Gastrocnemius medialis (tissue), 4 donors: ENCODE measurements around the gene DBNDD1.

ENCODE experiments used
- CTCF ChIP-seq, 5 experiments: fragments of 450-650 bp in 3 of 5; fragments of 200-600 bp in 2 of 5; sonication (generic) in 2 of 5; IDR thresholded peaks in 4 of 5; conservative IDR thresholded peaks in 1 of 5; 1 replicate in 4 of 5; 2 replicates in 1 of 5; pipeline ENCODE4 v1.5.1; 2016 to 2019; ENCODE audit warnings: antibody characterized with exemption in 5 of 5, mild to moderate bottlenecking in 3 of 5, moderate library complexity in 3 of 5
- POLR2A ChIP-seq, 2 donors: fragments of 450-650 bp; IDR thresholded peaks; one replicate each; pipeline ENCODE4 v1.6.1; 2017; ENCODE audit warnings: antibody characterized with exemption in 2 of 2, mild to moderate bottlenecking in 2 of 2, moderate library complexity in 2 of 2

GRCh38 chr16:90008708-90009145 lies 10.5 kb downstream of the DBNDD1 start:
- TF ChIP-seq CTCF (IDR thresholded peaks at IDR 0.05 in 4 of 5, conservative IDR thresholded peaks at IDR 0.05 in 1 of 5) (no peak), POLR2A (IDR thresholded peaks at IDR 0.05) (no peak)
